Fibroblast of peridontal ligament (primary cell): ENCODE results near the gene PDE10A.
"Not testable (repeated sequence)": the region's sequence is repeated elsewhere in the genome, so short reads cannot be mapped to it uniquely, and the experiment has no call there.

Experiments used
- DNase-seq: peaks from one replicate; pipeline ENCODE4 v3.0.0-alpha.2; 2010; ENCODE audit errors: extremely low read depth

PDE10A gene

GRCh38 chr6:165624871-165625639 lies 38.0 kb downstream of the PDE10A start:
- DNase-seq: no peak

- no peak for DNase-seq
Measured at GRCh38 chr6:165621940-165622339, 41.1 kb downstream of the PDE10A start.

- DNase-seq: not testable (repeated sequence)
Measured at GRCh38 chr6:165618891-165619290, 44.1 kb downstream of the PDE10A start.

- no peak for DNase-seq
Measured at GRCh38 chr6:165618241-165618640, 44.8 kb downstream of the PDE10A start.

- DNase-seq: no peak
Measured at GRCh38 chr6:165617528-165617927, 45.5 kb downstream of the PDE10A start.

- DNase-seq: peak; percentile 23
Measured at GRCh38 chr6:165616116-165616515, 46.9 kb downstream of the PDE10A start.

GRCh38 chr6:165615636-165616035 lies 47.4 kb downstream of the PDE10A start:
- peak; percentile 6 for DNase-seq

GRCh38 chr6:165611294-165611693 lies 51.7 kb downstream of the PDE10A start:
- DNase-seq: no peak

- DNase-seq: not testable (repeated sequence)
Measured at GRCh38 chr6:165608577-165608976, 54.5 kb downstream of the PDE10A start.

GRCh38 chr6:165606740-165607008 lies 56.4 kb downstream of the PDE10A start:
- DNase-seq: no peak

- no peak for DNase-seq
Measured at GRCh38 chr6:165605901-165606739, 56.9 kb downstream of the PDE10A start.

GRCh38 chr6:165605182-165605875 lies 57.7 kb downstream of the PDE10A start:
- no peak for DNase-seq

- no peak for DNase-seq
Measured at GRCh38 chr6:165602291-165602690, 60.8 kb downstream of the PDE10A start.

GRCh38 chr6:165600606-165601005 lies 62.4 kb downstream of the PDE10A start:
- no peak for DNase-seq

- DNase-seq: no peak
Measured at GRCh38 chr6:165599596-165600487, 63.2 kb downstream of the PDE10A start.

GRCh38 chr6:165599121-165599520 lies 63.9 kb downstream of the PDE10A start:
- DNase-seq: no peak

GRCh38 chr6:165597821-165598220 lies 65.2 kb downstream of the PDE10A start:
- DNase-seq: no peak

GRCh38 chr6:165594584-165595333 lies 68.3 kb downstream of the PDE10A start:
- no peak for DNase-seq

- not testable (repeated sequence) for DNase-seq
Measured at GRCh38 chr6:165592947-165593346, 70.1 kb downstream of the PDE10A start.

- no peak for DNase-seq
Measured at GRCh38 chr6:165588515-165588914, 74.5 kb downstream of the PDE10A start.

GRCh38 chr6:165587206-165587605 lies 75.8 kb downstream of the PDE10A start:
- DNase-seq: no peak
